Measurements from ENCODE around the gene TMTC2.

Gene TMTC2

GRCh38 chr12:82866227-82866775, 179.6 kb downstream of the TMTC2 start:
- Histone ChIP-seq H3K4me3 (ENCODE audit: low read length in 2 of 2) (no peak overlapping the region), H3K36me3 (ENCODE audit: control insufficient read depth in 2 of 2, insufficient read depth in 2 of 2, low read length in 2 of 2) (no peaks in the 10 kb centered on the region), H3K9ac (ENCODE audit: low read length in 2 of 2) (no peak overlapping the region), H3K27me3 (ENCODE audit: control insufficient read depth in 1 of 2, insufficient read depth in 2 of 2, low read length in 2 of 2) (no peaks in the 10 kb centered on the region), H3K27ac (ENCODE audit: low read length) (no peak overlapping the region), H3K4me1 (ENCODE audit: control insufficient read depth, insufficient read depth, low read length) (peaks cover 2% of the 10 kb centered on the region), H3K9me3 (ENCODE audit: control insufficient read depth in 2 of 2, low read length in 2 of 2) (no peaks in the 10 kb centered on the region)

DNA sequence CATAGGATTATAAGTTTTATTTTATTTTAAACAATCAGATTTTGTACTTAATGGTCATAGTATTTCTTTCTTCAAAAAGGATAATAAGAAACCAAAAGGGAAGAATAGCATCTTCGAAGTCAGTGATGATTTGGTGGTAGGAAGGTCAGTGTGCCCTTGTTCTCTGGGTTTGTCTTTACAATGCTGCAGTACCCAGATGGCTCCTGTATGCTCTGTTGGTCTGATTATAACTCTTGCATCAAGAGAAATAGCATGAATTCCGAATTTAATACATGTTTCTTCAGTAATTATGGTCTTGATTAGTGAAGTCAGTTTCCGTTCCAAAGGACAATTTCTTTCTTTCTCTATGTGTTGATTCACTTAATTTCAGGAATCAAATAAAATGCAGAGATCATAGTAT, 180.2 kb downstream of the TMTC2 start:
- H3K36me3 ChIP-seq (ENCODE audit: control insufficient read depth in 2 of 2, insufficient read depth in 2 of 2, low read length in 2 of 2): no peaks in the 10 kb centered on the region
- H3K9ac ChIP-seq (ENCODE audit: low read length in 2 of 2): no peak overlapping the region
- H3K4me1 ChIP-seq (ENCODE audit: control insufficient read depth, insufficient read depth, low read length): peaks cover 2% of the 10 kb centered on the region
- H3K4me3 ChIP-seq (ENCODE audit: low read length in 2 of 2): no peak overlapping the region
- no peaks in the 10 kb centered on the region for H3K27me3 ChIP-seq (ENCODE audit: control insufficient read depth in 1 of 2, insufficient read depth in 2 of 2, low read length in 2 of 2)
- no peak overlapping the region for H3K27ac ChIP-seq (ENCODE audit: low read length)
- H3K9me3 ChIP-seq (ENCODE audit: control insufficient read depth in 2 of 2, low read length in 2 of 2): no peaks in the 10 kb centered on the region

DNA sequence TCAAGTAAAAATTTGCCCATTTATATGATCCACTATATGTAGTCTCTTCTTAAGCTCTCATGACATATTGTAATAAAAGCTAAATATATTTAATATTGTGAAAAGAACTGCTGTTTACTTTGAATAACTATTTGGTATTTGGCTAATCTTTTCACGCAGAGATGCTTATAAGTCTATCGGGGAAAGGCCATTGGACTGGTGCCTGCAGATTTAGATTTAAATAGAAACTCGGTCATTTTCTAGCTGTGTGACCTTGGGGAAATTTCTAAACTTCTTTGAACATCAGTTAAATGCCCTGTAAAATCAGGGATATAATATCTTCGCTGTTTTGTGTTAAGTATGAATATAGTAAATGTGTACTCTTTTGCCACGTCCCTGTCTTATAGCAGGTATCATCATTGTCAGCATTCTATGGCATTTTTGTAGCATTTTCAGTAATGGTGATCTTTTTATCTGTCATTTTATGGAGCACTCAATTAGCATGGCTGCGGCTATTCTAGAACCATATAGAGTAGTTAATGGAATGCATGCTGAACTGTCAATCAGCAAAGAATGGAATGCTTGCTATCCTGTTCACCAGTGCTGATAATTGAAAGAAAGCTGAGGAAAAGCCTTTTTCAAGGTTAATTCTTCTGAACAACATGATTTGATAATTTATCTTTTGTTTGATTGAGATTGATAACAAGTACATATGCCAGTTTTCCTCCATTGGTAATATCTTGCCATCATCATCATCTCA, 181.2 kb downstream of the TMTC2 start:
- H3K36me3 ChIP-seq (ENCODE audit: control insufficient read depth in 2 of 2, insufficient read depth in 2 of 2, low read length in 2 of 2): no peaks in the 10 kb centered on the region
- peaks cover 2% of the 10 kb centered on the region for H3K4me1 ChIP-seq (ENCODE audit: control insufficient read depth, insufficient read depth, low read length)
- no peak overlapping the region for H3K4me3 ChIP-seq (ENCODE audit: low read length in 2 of 2)
- no peak overlapping the region for H3K27ac ChIP-seq (ENCODE audit: low read length)
- H3K9me3 ChIP-seq (ENCODE audit: control insufficient read depth in 2 of 2, low read length in 2 of 2): no peaks in the 10 kb centered on the region
- H3K9ac ChIP-seq (ENCODE audit: low read length in 2 of 2): no peak overlapping the region
- H3K27me3 ChIP-seq (ENCODE audit: control insufficient read depth in 1 of 2, insufficient read depth in 2 of 2, low read length in 2 of 2): no peaks in the 10 kb centered on the region

- no peak overlapping the region for H3K9ac ChIP-seq (ENCODE audit: low read length in 2 of 2)
- H3K27ac ChIP-seq (ENCODE audit: low read length): no peak overlapping the region
- H3K36me3 ChIP-seq (ENCODE audit: control insufficient read depth in 2 of 2, insufficient read depth in 2 of 2, low read length in 2 of 2): no peaks in the 10 kb centered on the region
- H3K27me3 ChIP-seq (ENCODE audit: control insufficient read depth in 1 of 2, insufficient read depth in 2 of 2, low read length in 2 of 2): no peaks in the 10 kb centered on the region
- peaks cover 2% of the 10 kb centered on the region for H3K4me1 ChIP-seq (ENCODE audit: control insufficient read depth, insufficient read depth, low read length)
- no peaks in the 10 kb centered on the region for H3K9me3 ChIP-seq (ENCODE audit: control insufficient read depth in 2 of 2, low read length in 2 of 2)
- no peak overlapping the region for H3K4me3 ChIP-seq (ENCODE audit: low read length in 2 of 2)
These were observed 184.2 kb downstream of the TMTC2 start for GRCh38 chr12:82870771-82871377.

- Histone ChIP-seq H3K9ac (ENCODE audit: low read length in 2 of 2) (no peak overlapping the region), H3K9me3 (ENCODE audit: control insufficient read depth in 2 of 2, low read length in 2 of 2) (no peaks in the 10 kb centered on the region), H3K4me3 (ENCODE audit: low read length in 2 of 2) (no peak overlapping the region), H3K27ac (ENCODE audit: low read length) (no peak overlapping the region), H3K36me3 (ENCODE audit: control insufficient read depth in 2 of 2, insufficient read depth in 2 of 2, low read length in 2 of 2) (no peaks in the 10 kb centered on the region), H3K4me1 (ENCODE audit: control insufficient read depth, insufficient read depth, low read length) (peaks cover 2% of the 10 kb centered on the region), H3K27me3 (ENCODE audit: control insufficient read depth in 1 of 2, insufficient read depth in 2 of 2, low read length in 2 of 2) (no peaks in the 10 kb centered on the region)
These were observed 185.4 kb downstream of the TMTC2 start for GRCh38 chr12:82872088-82872487.

GRCh38 chr12:82873309-82873708, 186.6 kb downstream of the TMTC2 start:
- Histone ChIP-seq H3K36me3 (ENCODE audit: control insufficient read depth in 2 of 2, insufficient read depth in 2 of 2, low read length in 2 of 2) (no peaks in the 10 kb centered on the region), H3K9me3 (ENCODE audit: control insufficient read depth in 2 of 2, low read length in 2 of 2) (no peaks in the 10 kb centered on the region), H3K27me3 (ENCODE audit: control insufficient read depth in 1 of 2, insufficient read depth in 2 of 2, low read length in 2 of 2) (no peaks in the 10 kb centered on the region), H3K4me1 (ENCODE audit: control insufficient read depth, insufficient read depth, low read length) (peaks cover 2% of the 10 kb centered on the region), H3K4me3 (ENCODE audit: low read length in 2 of 2) (no peak overlapping the region), H3K9ac (ENCODE audit: low read length in 2 of 2) (no peak overlapping the region), H3K27ac (ENCODE audit: low read length) (no peak overlapping the region)

- H3K4me3 ChIP-seq (ENCODE audit: low read length in 2 of 2): no peak overlapping the region
- no peak overlapping the region for H3K9ac ChIP-seq (ENCODE audit: low read length in 2 of 2)
- no peaks in the 10 kb centered on the region for H3K36me3 ChIP-seq (ENCODE audit: control insufficient read depth in 2 of 2, insufficient read depth in 2 of 2, low read length in 2 of 2)
- H3K4me1 ChIP-seq (ENCODE audit: control insufficient read depth, insufficient read depth, low read length): peaks cover 2% of the 10 kb centered on the region
- no peak overlapping the region for H3K27ac ChIP-seq (ENCODE audit: low read length)
- no peaks in the 10 kb centered on the region for H3K9me3 ChIP-seq (ENCODE audit: control insufficient read depth in 2 of 2, low read length in 2 of 2)
- no peaks in the 10 kb centered on the region for H3K27me3 ChIP-seq (ENCODE audit: control insufficient read depth in 1 of 2, insufficient read depth in 2 of 2, low read length in 2 of 2)
These were observed 187.2 kb downstream of the TMTC2 start for GRCh38 chr12:82873951-82874350.

DNA sequence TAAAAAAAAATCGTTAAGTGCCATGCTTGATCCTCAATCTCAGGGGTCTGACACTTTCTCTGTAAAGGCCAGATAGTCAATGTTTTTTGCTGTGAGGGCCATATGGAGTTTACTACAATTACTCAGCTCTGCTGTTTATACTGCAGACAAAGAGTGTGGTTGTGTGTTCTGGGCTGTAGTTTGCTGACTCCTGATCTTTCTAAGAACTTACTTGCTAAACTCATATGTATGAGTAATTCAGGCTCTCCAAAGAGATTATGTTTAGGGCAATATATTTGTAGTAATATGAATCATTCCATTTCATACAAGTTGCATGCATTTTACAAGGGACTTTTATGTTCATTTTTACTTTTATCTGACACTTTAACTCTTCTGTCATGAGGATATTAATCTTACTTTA, 188.2 kb downstream of the TMTC2 start:
- H3K9me3 ChIP-seq (ENCODE audit: control insufficient read depth in 2 of 2, low read length in 2 of 2): no peaks in the 10 kb centered on the region
- H3K27me3 ChIP-seq (ENCODE audit: control insufficient read depth in 1 of 2, insufficient read depth in 2 of 2, low read length in 2 of 2): no peaks in the 10 kb centered on the region
- H3K4me3 ChIP-seq (ENCODE audit: low read length in 2 of 2): no peak overlapping the region
- H3K9ac ChIP-seq (ENCODE audit: low read length in 2 of 2): no peak overlapping the region
- no peaks in the 10 kb centered on the region for H3K36me3 ChIP-seq (ENCODE audit: control insufficient read depth in 2 of 2, insufficient read depth in 2 of 2, low read length in 2 of 2)
- peaks cover 7% of the 10 kb centered on the region for H3K4me1 ChIP-seq (ENCODE audit: control insufficient read depth, insufficient read depth, low read length)
- H3K27ac ChIP-seq (ENCODE audit: low read length): no peak overlapping the region

- no peaks in the 10 kb centered on the region for H3K27me3 ChIP-seq (ENCODE audit: control insufficient read depth in 1 of 2, insufficient read depth in 2 of 2, low read length in 2 of 2)
These were observed 189.4 kb downstream of the TMTC2 start for GRCh38 chr12:82876075-82876474.

DNA sequence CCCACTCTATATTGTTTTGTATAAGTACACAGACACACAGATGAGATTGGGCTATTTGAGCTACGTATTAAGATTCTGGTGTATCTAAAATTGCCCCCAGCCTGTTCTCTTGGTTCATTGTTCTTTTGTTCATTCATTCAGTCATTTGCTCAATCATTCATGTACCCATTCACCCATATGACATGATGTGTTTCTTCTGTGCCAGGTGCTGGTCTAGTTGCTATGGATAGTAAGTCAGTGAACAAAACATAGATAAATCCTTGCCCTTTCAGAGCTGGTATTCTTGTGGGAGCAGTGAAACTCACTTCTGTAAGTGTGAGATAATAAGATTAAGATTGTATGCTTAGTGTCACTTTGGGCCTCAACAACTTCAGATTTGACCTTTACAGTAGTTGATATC, 191.3 kb downstream of the TMTC2 start:
- H3K36me3 ChIP-seq (ENCODE audit: control insufficient read depth in 2 of 2, insufficient read depth in 2 of 2, low read length in 2 of 2): no peaks in the 10 kb centered on the region
- no peak overlapping the region for H3K9ac ChIP-seq (ENCODE audit: low read length in 2 of 2)
- H3K4me1 ChIP-seq (ENCODE audit: control insufficient read depth, insufficient read depth, low read length): peaks cover 5% of the 10 kb centered on the region
- no peaks in the 10 kb centered on the region for H3K27me3 ChIP-seq (ENCODE audit: control insufficient read depth in 1 of 2, insufficient read depth in 2 of 2, low read length in 2 of 2)
- H3K4me3 ChIP-seq (ENCODE audit: low read length in 2 of 2): no peak overlapping the region
- no peak overlapping the region for H3K27ac ChIP-seq (ENCODE audit: low read length)
- H3K9me3 ChIP-seq (ENCODE audit: control insufficient read depth in 2 of 2, low read length in 2 of 2): no peaks in the 10 kb centered on the region

More at GRCh38 chr12:82876075-82876474, 189.4 kb downstream of the TMTC2 start:
- H3K36me3 ChIP-seq (ENCODE audit: control insufficient read depth in 2 of 2, insufficient read depth in 2 of 2, low read length in 2 of 2): no peaks in the 10 kb centered on the region
- no peak overlapping the region for H3K9ac ChIP-seq (ENCODE audit: low read length in 2 of 2)
- no peak overlapping the region for H3K4me3 ChIP-seq (ENCODE audit: low read length in 2 of 2)
- peaks cover 5% of the 10 kb centered on the region for H3K4me1 ChIP-seq (ENCODE audit: control insufficient read depth, insufficient read depth, low read length)
- H3K9me3 ChIP-seq (ENCODE audit: control insufficient read depth in 2 of 2, low read length in 2 of 2): no peaks in the 10 kb centered on the region
- no peak overlapping the region for H3K27ac ChIP-seq (ENCODE audit: low read length)

- Histone ChIP-seq H3K4me3 (ENCODE audit: low read length in 2 of 2) (no peak overlapping the region), H3K4me1 (ENCODE audit: control insufficient read depth, insufficient read depth, low read length) (peaks cover 5% of the 10 kb centered on the region), H3K9ac (ENCODE audit: low read length in 2 of 2) (no peak overlapping the region), H3K27ac (ENCODE audit: low read length) (no peak overlapping the region), H3K9me3 (ENCODE audit: control insufficient read depth in 2 of 2, low read length in 2 of 2) (no peaks in the 10 kb centered on the region), H3K36me3 (ENCODE audit: control insufficient read depth in 2 of 2, insufficient read depth in 2 of 2, low read length in 2 of 2) (no peaks in the 10 kb centered on the region), H3K27me3 (ENCODE audit: control insufficient read depth in 1 of 2, insufficient read depth in 2 of 2, low read length in 2 of 2) (no peaks in the 10 kb centered on the region)
These were observed 193.8 kb downstream of the TMTC2 start for GRCh38 chr12:82880442-82880901.
